ENCODE measurements around the gene NRP2. TPM values are rescaled to one million over a fixed set of nuclear protein-coding genes. Genes with fewer than 3 reads are reported as not detected.
A peak's percentile ranks its signal among the peaks of the same experiment; 100 is the strongest.

The NRP2 gene
- total RNA-seq, 1 donor from 2014 or later: 76.7 TPM

DNA sequence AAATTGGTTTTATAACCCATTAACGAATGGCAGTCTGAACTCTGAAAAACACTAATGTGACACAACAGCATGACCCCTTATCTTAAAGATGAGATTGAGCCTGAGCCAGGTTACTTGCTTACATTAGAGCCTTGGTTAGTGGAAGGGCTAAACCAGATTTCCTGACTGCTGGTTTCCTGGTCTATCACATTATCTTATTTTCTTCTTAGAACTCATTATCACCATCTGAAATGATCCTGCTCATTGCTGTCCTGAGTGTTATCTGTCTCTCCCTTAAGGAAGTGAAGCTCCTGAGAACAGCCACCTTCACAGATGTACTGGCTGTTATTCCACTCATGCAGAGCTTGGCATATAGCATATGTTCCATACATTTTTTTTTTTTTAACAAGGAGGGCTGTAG is 9.0 kb upstream of the NRP2 start:
- no peak overlapping the region for H3K27ac Mint-ChIP-seq (ENCODE audit: unreplicated experiment)
- no peaks in the 10 kb centered on the region for H3K9me3 Mint-ChIP-seq (ENCODE audit: unreplicated experiment)
- H3K9ac ChIP-seq (ENCODE audit: low read length): no peak overlapping the region

DNA sequence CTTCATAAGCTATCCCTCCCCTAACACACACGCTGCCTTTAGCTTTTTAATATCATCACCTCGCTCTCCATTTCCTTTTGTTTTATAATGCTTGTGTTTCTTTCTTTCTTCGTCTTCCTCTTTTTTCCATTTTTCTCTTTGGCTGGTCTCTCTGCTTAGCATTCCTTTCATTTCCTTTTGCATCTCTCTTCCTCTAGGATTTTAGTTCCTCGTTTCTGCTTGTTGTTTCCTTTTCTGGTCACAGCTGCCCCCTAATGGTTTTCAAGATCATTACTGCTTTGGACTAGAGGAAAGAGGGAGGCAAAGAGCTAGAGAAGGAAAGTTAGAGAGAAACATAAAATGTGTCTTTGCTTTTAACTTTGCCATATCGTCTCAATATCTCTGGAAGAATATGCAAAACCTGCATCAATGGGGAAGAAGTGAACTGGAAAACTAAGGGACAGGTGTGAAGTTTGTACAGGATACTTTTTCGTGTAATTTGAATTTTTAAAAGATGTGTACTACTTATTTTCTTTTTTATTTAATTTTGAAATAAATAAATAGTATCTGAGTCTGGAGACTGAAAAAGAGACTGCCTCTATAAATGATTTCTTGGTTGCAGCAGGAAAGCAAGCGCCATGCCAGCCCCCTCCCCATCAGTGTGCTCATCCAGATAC is 6.3 kb upstream of the NRP2 start:
- peak overlapping the region; percentile 24 for H3K4me3 ChIP-seq (ENCODE audit: insufficient read depth, low read depth, low read length)
- no peak for DNase-seq (ENCODE audit: low read depth)

More for the DNA sequence above, 9.0 kb upstream of the NRP2 start:
- H2AFZ ChIP-seq (ENCODE audit: low read depth, low read length): no peak overlapping the region
- H3K9me3 ChIP-seq (ENCODE audit: insufficient read depth, low read depth, low read length): no peaks in the 10 kb centered on the region
- no peak overlapping the region for H3K4me3 ChIP-seq (ENCODE audit: insufficient read depth, low read depth, low read length)
- DNase-seq (ENCODE audit: low read depth) (no peak), FAIRE-seq (no peak)
- no peaks in the 10 kb centered on the region for H4K20me1 ChIP-seq (ENCODE audit: insufficient read depth, low read length)
- H3K36me3 Mint-ChIP-seq (ENCODE audit: low read depth, unreplicated experiment): no peaks in the 10 kb centered on the region
- H3K4me2 ChIP-seq (ENCODE audit: low read length): no peak overlapping the region
- H3K4me1 Mint-ChIP-seq (ENCODE audit: low read depth, unreplicated experiment): peaks cover 1% of the 10 kb centered on the region
- H3K4me1 ChIP-seq (ENCODE audit: insufficient read depth, low read length): no peaks in the 10 kb centered on the region
- H3K4me3 Mint-ChIP-seq (ENCODE audit: unreplicated experiment): no peak overlapping the region
- H3K27ac ChIP-seq (ENCODE audit: low read depth, low read length): no peak overlapping the region
- no peaks in the 10 kb centered on the region for H3K36me3 ChIP-seq (ENCODE audit: insufficient read depth, low read length)
- H3K79me2 ChIP-seq (ENCODE audit: insufficient read depth, low read length): no peaks in the 10 kb centered on the region
- TF ChIP-seq, protein P1, sequence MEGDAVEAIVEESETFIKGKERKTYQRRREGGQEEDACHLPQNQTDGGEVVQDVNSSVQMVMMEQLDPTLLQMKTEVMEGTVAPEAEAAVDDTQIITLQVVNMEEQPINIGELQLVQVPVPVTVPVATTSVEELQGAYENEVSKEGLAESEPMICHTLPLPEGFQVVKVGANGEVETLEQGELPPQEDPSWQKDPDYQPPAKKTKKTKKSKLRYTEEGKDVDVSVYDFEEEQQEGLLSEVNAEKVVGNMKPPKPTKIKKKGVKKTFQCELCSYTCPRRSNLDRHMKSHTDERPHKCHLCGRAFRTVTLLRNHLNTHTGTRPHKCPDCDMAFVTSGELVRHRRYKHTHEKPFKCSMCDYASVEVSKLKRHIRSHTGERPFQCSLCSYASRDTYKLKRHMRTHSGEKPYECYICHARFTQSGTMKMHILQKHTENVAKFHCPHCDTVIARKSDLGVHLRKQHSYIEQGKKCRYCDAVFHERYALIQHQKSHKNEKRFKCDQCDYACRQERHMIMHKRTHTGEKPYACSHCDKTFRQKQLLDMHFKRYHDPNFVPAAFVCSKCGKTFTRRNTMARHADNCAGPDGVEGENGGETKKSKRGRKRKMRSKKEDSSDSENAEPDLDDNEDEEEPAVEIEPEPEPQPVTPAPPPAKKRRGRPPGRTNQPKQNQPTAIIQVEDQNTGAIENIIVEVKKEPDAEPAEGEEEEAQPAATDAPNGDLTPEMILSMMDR (IDR thresholded peaks at IDR 0.05; ENCODE audit: insufficient read depth, low read depth, low read length): no peak
- TF ChIP-seq EZH2 (IDR thresholded peaks at IDR 0.05; ENCODE audit: insufficient read depth, low read length): no peak
- H3K27me3 Mint-ChIP-seq (ENCODE audit: low read depth, unreplicated experiment): no peaks in the 10 kb centered on the region
- H3K27me3 ChIP-seq (ENCODE audit: insufficient read depth, low read length): no peaks in the 10 kb centered on the region

More for the DNA sequence above, 6.3 kb upstream of the NRP2 start:
- H3K79me2 ChIP-seq (ENCODE audit: insufficient read depth, low read length): no peaks in the 10 kb centered on the region
- H3K4me1 ChIP-seq (ENCODE audit: insufficient read depth, low read length): peaks cover 2% of the 10 kb centered on the region
- peak overlapping the region; percentile 15 for H3K9ac ChIP-seq (ENCODE audit: low read length)
- FAIRE-seq: peak; percentile 50
- Mint-ChIP-seq H3K36me3 (ENCODE audit: low read depth, unreplicated experiment) (no peaks in the 10 kb centered on the region), H3K9me3 (ENCODE audit: unreplicated experiment) (no peaks in the 10 kb centered on the region), H3K4me1 (ENCODE audit: low read depth, unreplicated experiment) (peaks cover 9% of the 10 kb centered on the region), H3K27me3 (ENCODE audit: low read depth, unreplicated experiment) (no peaks in the 10 kb centered on the region), H3K27ac (ENCODE audit: unreplicated experiment) (no peak overlapping the region), H3K4me3 (ENCODE audit: unreplicated experiment) (no peak overlapping the region)
- H2AFZ ChIP-seq (ENCODE audit: low read depth, low read length): peak overlapping the region; percentile 18
- H3K36me3 ChIP-seq (ENCODE audit: insufficient read depth, low read length): no peaks in the 10 kb centered on the region
- no peaks in the 10 kb centered on the region for H3K9me3 ChIP-seq (ENCODE audit: insufficient read depth, low read depth, low read length)
- peak overlapping the region; percentile 75 for H3K4me2 ChIP-seq (ENCODE audit: low read length)
- TF ChIP-seq, protein P1 (IDR thresholded peaks at IDR 0.05; ENCODE audit: insufficient read depth, low read depth, low read length): peak; percentile 85
- TF ChIP-seq EZH2 (IDR thresholded peaks at IDR 0.05; ENCODE audit: insufficient read depth, low read length): no peak
- H3K27me3 ChIP-seq (ENCODE audit: insufficient read depth, low read length): no peaks in the 10 kb centered on the region
- H4K20me1 ChIP-seq (ENCODE audit: insufficient read depth, low read length): no peaks in the 10 kb centered on the region
- H3K27ac ChIP-seq (ENCODE audit: low read depth, low read length): no peak overlapping the region

Measured in astrocyte (in vitro differentiated cells and primary cell).